HG02642 (cell line): Measurements from ENCODE around the gene FAM161A.
"Not testable (repeated sequence)": the region's sequence is repeated elsewhere in the genome, so short reads cannot be mapped to it uniquely, and the experiment has no call there.

Experiments used
- ATAC-seq: cut with Tn5 transposase; IDR thresholded peaks from one replicate; pipeline ENCODE4 v1.9.1; 2021; ENCODE audit warnings: mild to moderate bottlenecking; ENCODE audit not compliant: unreplicated experiment, poor library complexity

Gene FAM161A

DNA sequence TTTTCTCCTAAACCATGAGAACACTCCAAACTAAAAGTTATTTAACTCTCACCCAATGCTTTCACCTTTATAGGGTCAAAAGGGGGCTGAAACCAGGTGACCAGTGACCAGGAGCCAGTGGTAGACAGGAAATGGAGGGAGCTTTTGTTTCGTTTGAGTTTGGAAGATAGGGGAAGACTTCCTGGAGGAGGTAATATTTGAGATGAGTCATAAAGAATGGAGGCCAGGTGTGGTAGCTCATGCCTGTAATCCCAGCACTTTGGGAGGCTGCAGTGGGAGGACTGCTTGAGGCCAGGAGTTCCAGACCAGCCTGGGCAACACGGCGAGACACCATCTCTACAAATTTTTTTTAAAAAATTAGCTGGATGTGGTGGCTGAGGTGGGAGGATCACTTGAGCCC is 8.5 kb downstream of the FAM161A start:
- no peak for ATAC-seq

DNA sequence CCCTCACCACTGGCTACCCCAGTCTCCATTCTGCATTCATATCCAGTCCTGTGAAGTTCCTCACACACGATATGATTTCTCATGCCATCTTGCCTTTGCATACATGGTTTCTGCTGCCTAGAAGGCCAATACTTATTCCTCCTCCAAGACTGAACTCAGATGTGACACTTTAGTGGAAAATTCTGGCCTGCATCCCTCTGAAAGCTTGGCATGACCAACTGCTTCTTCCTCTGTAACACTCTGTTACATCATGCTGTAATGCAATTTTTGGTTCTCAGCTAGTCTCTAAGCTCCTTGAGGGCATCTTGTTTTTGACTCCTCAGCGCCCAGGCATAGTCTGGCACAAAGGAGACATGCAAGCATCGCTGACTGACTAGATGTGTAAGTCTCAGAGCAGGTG is 12.6 kb downstream of the FAM161A start:
- ATAC-seq = no peak

- ATAC-seq = no peak
These were observed 19.0 kb downstream of the FAM161A start for GRCh38 chr2:61834893-61835292.

DNA sequence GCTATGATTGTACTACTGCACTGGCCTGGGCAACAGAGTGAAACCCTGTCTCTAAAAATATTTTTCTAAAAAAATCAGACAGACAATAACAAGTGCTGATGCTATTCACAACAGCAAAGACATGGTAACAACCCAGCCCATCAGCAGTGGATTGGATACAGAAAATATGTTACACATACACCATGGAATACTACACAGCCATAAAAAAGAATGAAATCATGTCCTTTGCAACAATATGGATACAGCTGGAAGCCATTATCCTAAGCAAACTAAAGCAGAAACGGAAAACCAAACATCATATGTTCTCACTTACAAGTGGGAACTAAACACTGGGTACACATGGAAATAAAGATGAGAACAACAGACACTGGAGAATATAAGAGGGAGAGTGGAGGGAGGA is 19.9 kb downstream of the FAM161A start:
- ATAC-seq = no peak

DNA sequence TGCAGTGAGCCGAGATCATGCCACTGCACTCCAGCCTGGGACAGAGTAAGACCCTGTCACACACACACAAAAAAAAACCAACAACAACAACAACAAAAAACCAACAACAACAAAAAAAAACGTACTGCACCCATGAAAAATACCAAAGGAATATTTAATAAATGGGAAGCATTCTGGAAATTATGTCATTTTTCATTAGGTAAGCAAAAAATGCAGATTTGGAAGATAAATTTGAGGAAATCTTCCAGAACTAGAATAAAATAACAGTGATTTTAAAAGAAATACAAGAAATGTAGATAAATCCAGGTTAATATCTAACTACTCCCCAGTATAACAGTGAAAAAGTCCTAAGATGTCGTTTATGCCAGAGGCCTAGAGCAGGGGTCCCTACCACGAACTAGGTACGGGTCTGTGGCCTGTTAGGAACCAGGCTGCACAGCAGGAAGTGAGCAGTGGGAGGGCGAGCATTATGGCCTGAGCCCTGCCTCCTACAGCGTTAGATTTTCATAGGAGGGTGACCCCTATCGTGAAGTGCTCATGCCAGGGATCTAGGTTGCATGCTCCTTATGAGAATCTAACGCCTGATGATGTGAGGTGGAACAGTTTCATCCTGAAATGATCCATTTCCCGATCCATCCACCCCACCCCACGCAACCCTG is 21.5 kb downstream of the FAM161A start:
- ATAC-seq = no peak

GRCh38 chr2:61822255-61822654 is 31.6 kb downstream of the FAM161A start:
- no peak for ATAC-seq

DNA sequence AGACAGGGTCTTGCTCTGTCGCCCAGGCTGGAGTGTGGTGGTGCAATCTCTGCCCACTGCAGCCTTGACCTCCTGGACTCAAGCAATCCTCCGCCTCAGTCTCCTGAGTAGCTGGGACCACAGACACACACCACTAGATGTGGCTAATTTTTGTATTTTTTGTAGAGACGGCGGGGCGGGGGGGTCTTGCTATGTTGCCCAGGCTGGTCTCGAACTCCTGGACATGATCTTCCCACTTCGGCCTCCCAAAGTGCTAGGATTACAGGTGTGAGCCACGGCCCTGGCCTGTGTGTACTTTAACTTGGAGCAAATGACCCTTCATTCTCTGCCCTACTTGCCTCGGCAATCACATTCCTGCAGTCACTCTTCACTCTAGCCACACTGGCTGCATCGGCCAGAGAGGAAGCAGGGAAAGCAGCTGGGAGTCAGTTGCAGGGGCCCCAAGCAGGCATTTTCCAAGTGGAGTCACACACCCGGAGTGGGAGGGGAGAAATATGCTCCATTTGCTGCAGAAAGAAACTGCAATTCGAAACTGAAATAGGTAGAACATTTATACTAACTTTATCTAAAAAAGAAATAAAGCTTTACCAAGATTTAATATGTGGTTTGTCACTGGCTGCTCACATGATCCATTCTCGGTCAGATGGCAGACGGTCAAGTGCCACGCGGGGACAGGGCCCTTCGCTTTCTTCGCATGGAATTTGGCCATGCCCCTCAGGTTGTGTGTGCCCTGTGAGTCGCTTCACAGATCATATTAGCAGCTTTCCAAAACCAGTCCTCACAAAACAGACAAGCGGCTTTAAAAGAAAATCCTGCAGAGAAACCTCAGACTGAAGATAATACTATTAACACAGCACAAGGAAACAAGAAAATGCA is 37.1 kb downstream of the FAM161A start:
- ATAC-seq = no peak

DNA sequence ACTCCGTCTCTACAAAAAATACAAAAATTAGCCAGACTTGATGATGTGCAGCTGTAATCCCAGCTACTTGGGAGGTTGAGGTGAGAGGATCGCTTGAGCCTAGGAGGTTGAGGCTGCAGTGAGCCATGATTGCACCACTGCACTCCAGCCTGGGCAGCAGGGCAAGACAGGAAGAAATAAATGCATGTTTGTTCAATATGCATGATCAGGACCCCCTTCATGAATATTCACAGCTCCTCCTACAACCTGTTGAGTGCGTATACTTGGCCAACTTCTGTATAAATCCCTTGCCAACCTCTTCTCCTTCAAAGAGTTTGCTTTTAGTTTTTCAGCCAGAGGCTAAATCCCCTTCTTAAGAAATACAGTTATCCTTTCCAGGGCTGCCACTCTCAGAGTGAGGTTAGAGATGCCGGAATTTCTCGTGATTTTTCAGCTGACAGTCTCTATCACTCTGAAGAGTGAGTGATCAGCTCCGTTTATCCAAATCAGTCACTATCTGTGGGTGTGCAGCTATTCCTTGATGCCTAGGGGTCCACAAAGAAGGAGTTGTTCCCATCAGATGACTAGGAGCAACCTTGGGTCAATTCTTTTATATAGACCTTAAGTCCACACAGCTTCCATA is 39.2 kb downstream of the FAM161A start:
- no peak for ATAC-seq

- not testable (repeated sequence) for ATAC-seq
These were observed 40.5 kb downstream of the FAM161A start for GRCh38 chr2:61813314-61813713.

- no peak for ATAC-seq
These were observed 42.0 kb downstream of the FAM161A start for GRCh38 chr2:61811821-61812220.

DNA sequence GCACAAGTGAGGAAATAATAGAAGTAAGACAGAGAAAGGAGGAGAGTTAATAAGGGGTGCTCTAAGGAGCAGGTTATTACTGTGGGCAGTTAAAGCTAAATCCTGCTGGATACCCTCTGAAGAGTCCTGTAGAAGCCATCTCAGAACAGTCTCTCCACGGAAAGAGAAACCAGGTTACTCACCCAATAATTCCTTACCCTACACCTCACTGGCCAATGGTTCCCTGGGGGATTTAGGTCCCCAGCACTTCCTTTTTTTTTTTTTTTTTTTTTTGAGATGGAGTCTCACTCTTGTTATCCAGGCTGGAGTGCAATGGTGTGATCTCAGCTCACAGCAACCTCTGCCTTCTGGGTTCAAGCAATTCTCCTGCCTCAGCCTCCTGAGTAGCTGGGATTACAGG is 43.7 kb downstream of the FAM161A start:
- ATAC-seq = not testable (repeated sequence)

GRCh38 chr2:61808693-61809092 is 45.2 kb downstream of the FAM161A start:
- ATAC-seq = not testable (repeated sequence)

- no peak for ATAC-seq
These were observed 46.7 kb downstream of the FAM161A start for GRCh38 chr2:61807036-61807757.

- ATAC-seq = no peak
These were observed 51.3 kb downstream of the FAM161A start for GRCh38 chr2:61802548-61802947.

DNA sequence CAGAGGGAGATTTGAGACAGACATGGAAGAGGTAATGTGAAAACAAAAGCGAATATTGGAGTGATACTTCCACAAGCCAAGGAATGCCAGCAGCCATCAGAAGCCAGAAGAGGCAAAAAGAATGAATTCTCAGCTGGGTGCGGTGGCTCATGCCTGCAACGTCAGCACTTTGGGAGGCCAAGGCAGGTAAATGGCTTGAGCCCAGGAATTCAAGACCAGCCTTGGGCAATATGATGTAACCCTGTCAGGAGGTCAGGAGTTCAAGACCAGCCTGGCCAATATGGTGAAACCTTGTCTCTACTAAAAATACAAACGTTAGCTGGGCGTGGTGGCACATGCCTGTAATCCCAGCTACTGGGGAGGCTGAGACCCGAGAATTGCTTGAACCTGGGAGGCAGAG is 54.8 kb downstream of the FAM161A start:
- ATAC-seq = no peak

DNA sequence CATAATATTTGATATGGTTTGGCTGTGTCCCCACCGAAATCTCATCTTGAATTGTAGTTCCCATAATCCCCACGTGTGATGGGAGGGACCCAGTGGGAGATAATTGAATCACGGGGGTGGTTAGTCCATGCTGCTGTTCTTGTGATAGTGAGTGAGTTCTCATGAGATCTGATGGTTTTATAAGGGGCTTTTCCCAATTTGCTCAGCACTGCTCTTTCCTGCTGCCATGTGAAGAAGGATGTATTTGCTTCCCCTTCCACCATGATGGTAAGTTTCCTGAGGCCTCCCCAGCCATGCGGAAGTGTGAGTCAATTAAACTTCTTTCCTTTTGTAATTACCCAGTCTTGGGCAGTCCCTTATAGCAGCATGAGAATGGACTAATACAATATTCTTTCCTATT is 56.4 kb downstream of the FAM161A start:
- not testable (repeated sequence) for ATAC-seq

DNA sequence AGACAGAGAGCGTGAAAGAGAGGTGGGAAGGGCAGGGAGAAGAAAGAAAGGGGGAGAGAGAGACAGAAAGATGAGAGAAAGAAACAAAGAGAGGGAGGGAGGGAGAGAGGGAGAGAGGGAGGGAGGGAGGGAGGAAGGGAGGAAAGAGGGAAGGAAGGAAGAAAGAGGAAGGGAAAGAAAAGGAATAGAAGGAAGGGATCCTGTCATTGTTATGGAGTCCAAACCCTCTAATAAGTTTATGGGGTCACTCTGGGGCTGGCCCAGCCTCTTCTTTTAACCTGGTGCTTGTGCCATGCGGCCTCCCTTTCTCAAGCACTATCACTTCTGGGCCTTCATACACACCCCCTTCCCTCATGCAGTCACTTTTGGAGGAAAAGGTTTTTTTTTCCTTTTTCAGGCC is 58.5 kb downstream of the FAM161A start:
- no peak for ATAC-seq

DNA sequence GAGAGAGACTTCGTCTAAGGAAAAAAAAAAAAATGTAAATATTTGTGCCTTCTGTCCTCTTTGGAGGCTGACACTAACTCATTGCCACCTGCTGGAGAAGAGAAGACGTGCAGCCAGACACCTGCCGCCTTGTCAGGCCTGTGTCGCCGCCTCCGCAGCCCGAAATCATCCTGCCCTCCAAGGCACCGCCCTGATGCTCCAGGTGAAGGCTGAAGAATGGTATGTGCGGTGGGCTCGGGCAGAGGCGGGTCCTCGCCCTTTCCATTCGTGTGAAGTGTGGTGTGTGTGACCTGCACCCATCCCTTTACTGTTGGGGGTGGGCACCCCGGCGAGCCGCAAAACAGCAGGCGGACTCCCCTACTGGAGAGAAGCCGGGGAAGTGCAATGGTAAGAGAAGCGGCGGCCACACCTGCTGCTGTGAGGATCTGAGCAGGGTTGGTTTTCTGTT is 60.4 kb downstream of the FAM161A start:
- peak; percentile 96 for ATAC-seq

DNA sequence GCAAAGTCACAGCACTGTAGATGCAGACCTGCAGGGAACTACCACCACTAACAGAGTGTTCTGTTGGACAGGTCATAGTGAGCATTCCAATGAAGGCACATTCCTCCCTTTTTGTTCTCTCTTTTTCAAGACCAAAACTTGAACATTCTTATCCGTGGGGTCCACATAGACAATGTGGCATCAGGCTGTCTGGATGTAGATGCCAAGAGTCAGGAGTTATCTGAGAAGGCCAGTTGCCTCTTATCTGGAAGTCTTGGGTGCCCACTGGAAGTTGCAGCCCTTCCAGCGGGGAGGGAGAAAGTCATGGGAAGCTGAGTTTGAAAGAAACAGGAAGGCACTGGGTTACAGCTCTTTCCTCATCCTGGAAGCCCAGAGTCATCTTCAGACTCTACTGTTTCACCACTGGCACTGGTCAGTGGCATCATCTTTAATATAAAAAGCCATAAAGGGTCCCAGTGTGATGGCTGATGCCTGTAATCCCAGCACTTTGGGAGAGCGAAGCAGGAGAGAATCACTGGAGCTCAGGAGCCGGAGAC is 61.4 kb downstream of the FAM161A start:
- no peak for ATAC-seq
